Measurements from ENCODE around the gene ZNF66.

DNA sequence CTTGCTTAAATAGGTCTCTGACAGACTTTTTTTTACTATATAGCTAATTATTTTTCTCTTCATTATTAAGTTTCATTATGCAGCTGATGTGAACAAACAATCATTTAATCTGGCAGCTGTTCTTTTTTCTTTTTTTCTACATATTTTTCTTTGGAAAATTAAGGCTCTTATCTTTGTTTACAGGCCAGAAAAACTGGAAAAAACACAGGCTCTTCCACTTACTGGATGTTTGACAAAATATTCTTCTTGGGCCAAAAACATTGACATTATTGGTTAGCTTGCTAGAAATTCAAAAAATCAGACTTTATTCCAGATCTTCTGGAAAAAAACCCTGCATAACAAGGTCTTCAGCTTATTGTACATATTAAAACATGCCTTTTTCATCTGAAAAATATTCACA is 15.7 kb downstream of the ZNF66 start:
- TF ChIP-seq CTCF (IDR thresholded peaks at IDR 0.05): no peak
- no peak for TF ChIP-seq POLR2A (IDR thresholded peaks at IDR 0.05)

Data from right lobe of liver (tissue), 4 donors.